ENCODE measurements around the gene RTEL1. TPM values are rescaled to one million over a fixed set of nuclear protein-coding genes. Genes with fewer than 3 reads are reported as not detected.
A peak's percentile ranks its signal among the peaks of the same experiment; 100 is the strongest.

RTEL1 gene
- total RNA-seq, 2 experiments from 2014 or later, result 44.5 to 44.7 TPM

- Mint-ChIP-seq H3K27ac (no peak overlapping the region), H3K27me3 (no peaks in the 10 kb centered on the region), H3K9me3 (ENCODE audit: low read depth) (no peaks in the 10 kb centered on the region), H3K36me3 (ENCODE audit: low read depth) (peaks cover 27% of the 10 kb centered on the region), H3K4me1 (peaks cover 26% of the 10 kb centered on the region), H3K4me3 (no peak overlapping the region)
- no peak for ATAC-seq
- CTCF ChIA-PET, result interaction anchor here (0.7 kb wide), 1 partner anchor 397 kb away, joined by 3 read pairs; no protein-coding TSS in a partner anchor
- intact Hi-C loops (cut with DNase I, micrococcal nuclease), result no loop called here
- POLR2A ChIA-PET, result interaction anchor here (0.5 kb wide), 1 partner anchor 124 kb away, joined by 3 read pairs; no protein-coding TSS in a partner anchor
- no peak for DNase-seq
Measured at GRCh38 chr20:63703976-63704748, 46.0 kb downstream of the RTEL1 start.

GRCh38 chr20:63704749-63705117, 46.6 kb downstream of the RTEL1 start:
- no peak overlapping the region for H3K4me3 Mint-ChIP-seq
- H3K27me3 Mint-ChIP-seq, result no peaks in the 10 kb centered on the region
- no peak for ATAC-seq
- ChIA-PET POLR2A (no interaction called here), CTCF (no interaction called here)
- H3K4me1 Mint-ChIP-seq, result peaks cover 27% of the 10 kb centered on the region
- DNase-seq, result no peak
- H3K27ac Mint-ChIP-seq, result peak overlapping the region; percentile 35
- peaks cover 31% of the 10 kb centered on the region for H3K36me3 Mint-ChIP-seq (ENCODE audit: low read depth)
- intact Hi-C loops (cut with DNase I, micrococcal nuclease), result loop anchor here in 1 of 2 experiments (5.0 kb wide), 3 partner anchors 38 to 93 kb away; no protein-coding TSS in a partner anchor
- no peaks in the 10 kb centered on the region for H3K9me3 Mint-ChIP-seq (ENCODE audit: low read depth)

- Mint-ChIP-seq H3K27me3 (no peaks in the 10 kb centered on the region), H3K4me1 (peaks cover 29% of the 10 kb centered on the region), H3K36me3 (ENCODE audit: low read depth) (peaks cover 34% of the 10 kb centered on the region), H3K9me3 (ENCODE audit: low read depth) (no peaks in the 10 kb centered on the region), H3K4me3 (peak overlapping the region; percentile 32), H3K27ac (peak overlapping the region; percentile 63)
- ATAC-seq (no peak), DNase-seq (no peak)
- ChIA-PET POLR2A (no interaction called here), CTCF (interaction anchor here (1.3 kb wide), 1 partner anchor 63 kb away, joined by 7 read pairs; no protein-coding TSS in a partner anchor)
- intact Hi-C loops (cut with DNase I, micrococcal nuclease), result loop anchor here (2.0 to 5.0 kb wide), 9 partner anchors 23 to 351 kb away; partner anchors contain the start of genes PRPF6 (in 1 of the 2), TPD52L2 (in 1 of the 2) and UCKL1 (in 1 of the 2)
Measured at GRCh38 chr20:63705232-63706026, 47.3 kb downstream of the RTEL1 start.

GRCh38 chr20:63706027-63706695, 48.0 kb downstream of the RTEL1 start:
- Mint-ChIP-seq H3K27me3 (no peaks in the 10 kb centered on the region), H3K9me3 (ENCODE audit: low read depth) (no peaks in the 10 kb centered on the region), H3K4me3 (peak overlapping the region; percentile 95), H3K27ac (peak overlapping the region; percentile 90), H3K36me3 (ENCODE audit: low read depth) (peaks cover 41% of the 10 kb centered on the region), H3K4me1 (peaks cover 35% of the 10 kb centered on the region)
- intact Hi-C loops (cut with DNase I, micrococcal nuclease), result loop anchor here (2.0 to 5.0 kb wide), 9 partner anchors 23 to 351 kb away; partner anchors contain the start of genes PRPF6 (in 1 of the 2), TPD52L2 (in 1 of the 2) and UCKL1 (in 1 of the 2)
- DNase-seq (no peak), ATAC-seq (no peak)
- ChIA-PET CTCF (interaction anchor here (0.8 to 2.9 kb wide), 4 partner anchors 21 to 156 kb away, joined by 3 to 14 read pairs (median 5); partner anchors contain the start of gene LIME1), POLR2A (no interaction called here)

- H3K36me3 Mint-ChIP-seq (ENCODE audit: low read depth), result peaks cover 50% of the 10 kb centered on the region
- H3K4me3 Mint-ChIP-seq, result peak overlapping the region; percentile 95
- H3K4me1 Mint-ChIP-seq, result peaks cover 39% of the 10 kb centered on the region
- H3K27ac Mint-ChIP-seq, result peak overlapping the region; percentile 90
- H3K9me3 Mint-ChIP-seq (ENCODE audit: low read depth), result no peaks in the 10 kb centered on the region
- ATAC-seq, result peak; percentile 61
- H3K27me3 Mint-ChIP-seq, result no peaks in the 10 kb centered on the region
- POLR2A ChIA-PET, result interaction anchor here (1.0 to 1.7 kb wide), 4 partner anchors 10 to 331 kb away, joined by 3 to 10 read pairs (median 5); partner anchors contain the start of genes LIME1 and TPD52L2
- intact Hi-C loops (cut with DNase I, micrococcal nuclease), result loop anchor here (1.0 to 5.0 kb wide), 18 partner anchors 22 to 350 kb away; partner anchors contain the start of genes GMEB2 (in 1 of the 2), PRPF6 (in 1 of the 2), RTEL1 (in 1 of the 2) and TPD52L2 (in 1 of the 2)
- DNase-seq, result peak; percentile 85
- CTCF ChIA-PET, result interaction anchor here (0.5 to 2.9 kb wide), 18 partner anchors 9 to 1891 kb away, joined by 3 to 14 read pairs (median 3); partner anchors contain the start of genes LIME1, PTK6 and TPD52L2
Measured at GRCh38 chr20:63706852-63707557, 48.9 kb downstream of the RTEL1 start.

GRCh38 chr20:63707558-63708300, 49.6 kb downstream of the RTEL1 start, which contains the start of the genes ARFRP1 and ZGPAT:
ARFRP1 (minus strand) TSS chr20:63707976; CDS start chr20:63707091, 885 bp downstream.
ZGPAT (plus strand) TSS chr20:63708039; CDS start chr20:63708581, 542 bp downstream.
- peak; percentile 94 for DNase-seq
- Mint-ChIP-seq H3K4me1 (peaks cover 44% of the 10 kb centered on the region), H3K36me3 (ENCODE audit: low read depth) (peaks cover 57% of the 10 kb centered on the region), H3K9me3 (ENCODE audit: low read depth) (peaks cover 3% of the 10 kb centered on the region), H3K27me3 (no peaks in the 10 kb centered on the region), H3K27ac (peak within 1 kb of the TSS; percentile 90), H3K4me3 (peak within 1 kb of the TSS; percentile 95)
- POLR2A ChIA-PET, result interaction anchor here (0.6 to 1.7 kb wide), 6 partner anchors 11 to 331 kb away, joined by 3 to 10 read pairs (median 4); partner anchors contain the start of genes LIME1, RTEL1 and TPD52L2
- CTCF ChIA-PET, result interaction anchor here (0.5 to 2.9 kb wide), 17 partner anchors 9 to 1892 kb away, joined by 3 to 14 read pairs (median 3); partner anchors contain the start of genes LIME1, PTK6 and TPD52L2
- peak; percentile 89 for ATAC-seq
- intact Hi-C loops (cut with DNase I, micrococcal nuclease), result loop anchor here (1.0 to 5.0 kb wide), 18 partner anchors 21 to 349 kb away; partner anchors contain the start of genes GMEB2 (in 1 of the 2), PRPF6 (in 1 of the 2), RTEL1 (in 1 of the 2) and TPD52L2 (in 1 of the 2)

GRCh38 chr20:63708301-63709148, 50.4 kb downstream of the RTEL1 start:
- ChIA-PET CTCF (interaction anchor here (0.6 to 2.9 kb wide), 10 partner anchors 13 to 171 kb away, joined by 3 to 14 read pairs (median 3); partner anchors contain the start of genes LIME1, PTK6 and TPD52L2), POLR2A (interaction anchor here (0.6 to 1.7 kb wide), 5 partner anchors 28 to 330 kb away, joined by 3 to 10 read pairs (median 3); partner anchors contain the start of genes LIME1, RTEL1 and TPD52L2)
- DNase-seq (peak; percentile 33), ATAC-seq (peak; percentile 1)
- Mint-ChIP-seq H3K9me3 (ENCODE audit: low read depth) (peaks cover 3% of the 10 kb centered on the region), H3K27me3 (no peaks in the 10 kb centered on the region), H3K36me3 (ENCODE audit: low read depth) (peaks cover 59% of the 10 kb centered on the region), H3K27ac (peak overlapping the region; percentile 55), H3K4me3 (peak overlapping the region; percentile 95), H3K4me1 (peaks cover 44% of the 10 kb centered on the region)
- intact Hi-C loops (cut with DNase I, micrococcal nuclease), result loop anchor here in 1 of 2 experiments (5.0 kb wide), 3 partner anchors 34 to 89 kb away; no protein-coding TSS in a partner anchor

- no peak for ATAC-seq
- H3K36me3 Mint-ChIP-seq (ENCODE audit: low read depth), result peaks cover 63% of the 10 kb centered on the region
- H3K27me3 Mint-ChIP-seq, result no peaks in the 10 kb centered on the region
- H3K9me3 Mint-ChIP-seq (ENCODE audit: low read depth), result peaks cover 3% of the 10 kb centered on the region
- H3K4me1 Mint-ChIP-seq, result peaks cover 47% of the 10 kb centered on the region
- DNase-seq, result no peak
- intact Hi-C loops (cut with DNase I, micrococcal nuclease), result loop anchor here in 1 of 2 experiments (5.0 kb wide), 3 partner anchors 33 to 88 kb away; no protein-coding TSS in a partner anchor
- CTCF ChIA-PET, result interaction anchor here (1.1 to 2.9 kb wide), 2 partner anchors 18 to 27 kb away, joined by 3 to 14 read pairs; partner anchors contain the start of gene LIME1
- H3K4me3 Mint-ChIP-seq, result peak overlapping the region; percentile 95
- POLR2A ChIA-PET, result no interaction called here
- H3K27ac Mint-ChIP-seq, result peak overlapping the region; percentile 55
Measured at GRCh38 chr20:63709149-63709527, 51.0 kb downstream of the RTEL1 start.

Data from activated CD4-positive, alpha-beta T cell treated with anti-CD3 and anti-CD28 coated beads for 36 hours (primary cell).